HG02870 (cell line): ENCODE data around the gene LRRN4.
"Not testable (repeated sequence)": the region's sequence is repeated elsewhere in the genome, so short reads cannot be mapped to it uniquely, and the experiment has no call there.

Experiments
- ATAC-seq: cut with Tn5 transposase; IDR thresholded peaks from one replicate; pipeline ENCODE4 v1.9.1; 2021; ENCODE audit warnings: mild to moderate bottlenecking, moderate library complexity; ENCODE audit not compliant: unreplicated experiment

Gene LRRN4

DNA sequence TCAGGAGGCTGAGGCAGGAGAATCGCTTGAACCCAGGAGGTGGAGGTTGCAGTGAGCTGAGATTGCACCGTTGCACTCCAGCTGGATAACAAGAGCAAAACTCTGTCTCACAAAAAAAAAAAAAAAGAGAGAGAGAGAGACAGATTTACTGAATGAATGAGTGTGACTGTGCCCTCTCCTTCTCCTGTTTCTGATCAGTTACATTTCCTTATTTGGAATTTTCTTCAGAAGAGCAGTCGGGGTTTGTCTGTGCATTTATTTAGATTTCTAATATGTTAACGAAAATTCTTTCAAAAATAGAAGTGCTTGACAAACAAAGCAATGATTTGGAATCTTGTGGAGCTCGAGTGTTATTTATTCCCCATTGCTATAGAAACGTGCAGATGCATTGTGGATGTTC lies 6.4 kb upstream of the LRRN4 start:
- no peak for ATAC-seq

DNA sequence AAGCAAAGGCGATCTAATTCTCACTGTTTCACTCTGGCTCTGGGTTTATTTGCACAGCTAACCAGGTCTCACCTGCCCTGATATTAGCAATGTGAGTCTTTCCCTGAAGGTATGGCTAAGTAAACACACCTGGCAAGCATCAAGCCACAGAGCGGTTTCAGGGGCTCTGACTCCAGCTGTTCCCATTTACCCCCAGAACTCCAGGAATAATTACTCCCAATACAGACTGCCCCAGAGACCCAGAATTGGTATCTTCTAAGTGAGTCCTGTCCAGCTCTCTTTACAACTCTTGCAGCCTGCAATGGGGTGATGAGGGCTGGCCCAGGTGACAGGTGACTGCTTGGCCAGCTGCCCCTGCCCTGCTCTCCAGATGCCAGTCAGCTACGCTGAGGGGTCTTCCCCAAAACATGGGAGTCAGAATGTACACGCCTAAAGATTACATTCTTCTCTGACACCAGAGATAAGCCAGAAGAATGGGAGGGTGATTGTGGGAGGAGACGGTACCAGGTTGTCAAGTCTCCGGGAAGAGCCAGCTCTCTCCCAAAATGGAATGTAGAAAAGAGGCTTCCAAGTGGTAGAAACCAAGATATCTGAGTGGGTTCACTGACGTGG lies 4.9 kb upstream of the LRRN4 start:
- ATAC-seq: no peak

DNA sequence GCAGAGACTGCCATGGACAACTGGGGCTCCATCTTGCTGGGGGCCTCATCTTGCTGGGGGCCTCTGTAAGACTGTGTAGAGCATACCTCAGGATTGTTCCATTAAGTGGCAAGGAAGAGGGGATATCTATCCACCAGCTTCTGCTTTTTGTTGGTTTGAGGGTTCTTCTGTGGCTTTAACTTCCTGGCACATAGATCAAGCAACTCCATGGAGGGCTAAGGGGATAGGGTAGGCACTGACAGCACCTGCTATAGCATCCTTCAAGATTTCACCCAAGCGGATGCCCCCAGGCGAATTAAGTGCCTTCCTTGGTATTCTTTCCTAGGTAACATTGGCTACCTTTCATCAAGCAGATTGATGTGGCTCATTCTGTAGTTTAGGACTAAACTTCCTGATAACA lies 3.8 kb upstream of the LRRN4 start:
- ATAC-seq: no peak

DNA sequence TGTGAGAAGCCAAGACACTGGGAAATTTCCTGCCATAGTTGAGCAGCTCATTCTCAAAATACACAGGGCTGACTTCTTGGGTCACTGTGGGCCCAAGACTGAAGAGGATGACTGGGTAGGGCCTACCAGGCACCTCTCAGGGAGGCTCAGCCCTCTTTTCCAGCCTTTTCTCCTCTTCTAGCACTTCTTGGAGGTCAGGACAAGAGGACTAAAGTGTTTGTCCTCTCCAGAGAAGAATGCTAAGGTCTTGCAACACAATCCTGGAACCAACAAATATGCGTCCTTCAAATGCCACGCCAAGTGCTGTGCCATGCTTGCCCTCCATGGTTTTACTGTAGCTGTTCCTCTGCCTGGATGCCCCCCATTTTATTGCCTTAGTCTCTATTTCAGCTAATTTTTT lies 3.3 kb upstream of the LRRN4 start:
- ATAC-seq: no peak

DNA sequence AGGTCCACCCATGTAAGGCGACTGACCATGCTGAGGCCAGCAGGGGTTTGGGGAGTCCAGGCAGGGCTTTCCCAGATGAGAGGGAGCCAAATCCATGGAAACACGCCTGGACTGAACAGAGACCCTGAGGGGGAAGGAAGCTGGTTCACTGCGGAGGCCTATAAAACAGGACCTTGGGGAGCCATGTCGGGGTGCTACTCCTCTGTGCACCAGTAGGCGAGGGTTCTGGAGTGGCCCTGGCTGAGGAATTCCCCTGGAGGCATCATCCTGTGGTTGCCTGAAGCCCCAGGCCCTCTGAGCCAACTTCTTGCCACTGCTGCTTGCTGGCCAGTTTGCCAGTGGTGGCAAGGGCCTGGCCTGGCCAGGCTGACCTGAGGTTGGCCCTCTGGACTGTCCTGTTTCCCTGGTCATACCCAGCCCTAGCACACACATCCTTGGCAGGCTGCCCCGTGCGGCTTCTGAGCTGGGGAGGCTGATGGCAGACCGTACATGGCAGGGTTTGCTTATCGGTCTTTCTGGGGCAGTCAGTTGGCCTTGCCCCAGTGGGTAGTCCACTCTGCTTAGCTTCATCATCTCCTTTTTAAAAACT lies 2.2 kb upstream of the LRRN4 start:
- no peak for ATAC-seq

DNA sequence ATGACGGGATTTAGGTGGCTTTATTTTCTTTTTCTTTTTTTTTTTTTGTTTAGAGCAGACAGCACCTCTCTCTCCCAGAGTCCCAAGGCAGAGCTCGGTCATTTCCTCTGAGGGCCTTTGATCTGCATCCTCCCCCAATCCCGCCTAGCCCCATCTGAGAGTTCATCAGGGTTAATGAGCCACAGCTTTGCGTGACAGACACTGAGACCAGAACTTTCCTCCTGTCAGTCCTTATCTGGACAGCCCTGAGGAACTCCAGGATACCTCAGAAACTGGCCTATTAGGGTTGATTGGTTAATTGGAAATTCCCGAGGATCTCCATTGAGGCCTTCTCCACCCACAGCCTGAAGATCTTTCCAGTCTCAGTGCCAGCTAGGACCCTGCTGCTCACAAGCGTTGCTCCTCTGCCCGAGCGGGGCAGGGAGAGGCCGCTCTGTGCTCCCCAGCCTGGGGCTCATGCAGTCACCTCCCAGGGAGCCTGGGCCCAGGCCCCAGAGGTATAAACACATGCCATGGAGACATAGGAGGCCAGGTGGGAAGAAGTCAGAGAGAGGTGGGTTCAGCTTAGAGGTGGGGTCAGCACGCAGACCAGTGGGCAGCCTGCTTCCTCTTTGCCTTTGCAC lies 1.4 kb upstream of the LRRN4 start:
- ATAC-seq: no peak

DNA sequence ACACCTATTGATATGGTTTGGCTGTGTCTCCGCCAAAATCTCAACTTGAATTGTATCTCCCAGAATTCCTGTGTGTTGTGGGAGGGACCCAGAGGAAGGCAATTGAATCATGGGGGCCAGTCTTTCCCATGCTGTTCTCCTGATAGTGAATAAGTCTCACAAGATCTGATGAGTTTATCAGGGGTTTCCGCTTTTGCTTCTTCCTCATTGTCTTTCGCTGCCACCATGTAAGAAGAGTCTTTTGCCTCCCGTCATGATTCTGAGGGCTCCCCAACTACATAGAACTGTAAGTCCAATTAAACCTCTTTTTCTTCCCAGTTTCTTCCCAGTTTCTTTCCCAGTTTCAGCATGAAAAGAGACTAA lies 810 bp upstream of the LRRN4 start:
- ATAC-seq: not testable (repeated sequence)

DNA sequence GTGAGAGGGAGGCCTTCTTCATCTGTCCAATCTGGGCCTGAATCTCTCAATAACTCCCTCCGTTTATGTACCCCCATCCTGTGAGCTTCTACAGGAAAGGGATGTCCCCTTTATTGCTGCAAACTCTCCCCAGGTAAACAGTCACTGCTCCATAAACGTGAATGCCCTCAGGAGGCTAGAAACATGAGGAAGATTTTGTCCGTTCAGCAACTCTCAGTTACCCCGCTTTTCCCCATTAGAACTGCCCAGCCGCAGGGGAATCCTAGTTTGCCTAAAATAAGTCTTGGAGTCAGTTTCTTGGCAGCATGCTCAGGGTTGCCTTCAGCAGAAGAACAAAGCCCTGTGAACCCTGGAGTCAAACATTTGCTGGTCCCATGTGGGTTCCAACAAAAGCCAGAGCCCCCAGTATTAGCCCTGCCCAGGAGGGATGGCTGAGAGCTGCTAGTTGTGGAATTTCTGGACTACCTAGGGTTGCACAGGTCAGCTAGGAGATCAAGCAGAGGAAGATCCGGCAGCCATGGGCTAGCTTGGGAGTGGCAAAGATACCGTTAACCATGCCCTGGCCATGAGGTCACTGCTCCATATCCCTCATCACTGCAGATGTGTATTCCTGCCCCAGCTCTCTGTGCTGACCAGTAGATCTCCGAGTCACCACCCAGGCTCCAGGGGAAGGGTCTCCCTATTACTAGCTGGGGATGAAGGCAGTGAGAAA lies 640 bp downstream of the LRRN4 start:
- ATAC-seq: no peak

DNA sequence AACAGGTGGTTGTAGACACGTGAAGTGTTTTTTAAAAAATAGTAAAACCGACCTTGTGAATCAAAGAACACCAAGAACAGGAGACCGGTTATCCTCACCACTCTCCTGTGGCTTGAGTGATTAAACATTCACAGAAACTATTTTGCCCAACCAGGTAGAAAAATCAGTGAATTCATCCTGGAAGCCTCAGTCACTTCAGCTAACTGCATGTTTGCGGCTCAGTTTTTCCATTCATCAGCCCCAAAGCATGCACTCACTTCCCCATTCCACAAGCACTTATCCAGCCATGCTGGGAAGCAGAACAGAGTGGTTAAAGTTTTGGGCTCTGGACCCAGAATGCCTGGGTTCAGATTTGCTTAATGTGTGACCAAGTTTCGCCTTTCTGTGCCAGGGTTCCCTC lies 2.4 kb downstream of the LRRN4 start:
- ATAC-seq: no peak

DNA sequence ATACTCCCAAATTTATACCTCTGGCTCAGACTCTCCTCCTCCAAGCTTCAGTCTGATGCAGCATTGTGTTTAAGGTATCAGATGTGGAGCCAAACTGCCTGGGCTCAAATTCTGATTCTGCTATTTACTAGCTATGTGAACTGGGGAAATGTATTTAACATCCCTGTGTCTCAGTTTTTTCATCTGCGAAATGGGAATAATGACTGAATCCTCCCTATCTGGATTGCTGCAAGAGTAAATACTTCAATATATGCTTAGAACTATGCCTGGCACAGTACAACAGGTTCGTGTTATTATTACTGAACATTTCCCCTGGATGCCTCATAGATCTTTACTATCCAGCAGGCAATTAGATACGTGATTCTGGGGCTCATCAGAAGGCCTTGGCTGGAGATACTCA lies 5.5 kb downstream of the LRRN4 start:
- no peak for ATAC-seq

DNA sequence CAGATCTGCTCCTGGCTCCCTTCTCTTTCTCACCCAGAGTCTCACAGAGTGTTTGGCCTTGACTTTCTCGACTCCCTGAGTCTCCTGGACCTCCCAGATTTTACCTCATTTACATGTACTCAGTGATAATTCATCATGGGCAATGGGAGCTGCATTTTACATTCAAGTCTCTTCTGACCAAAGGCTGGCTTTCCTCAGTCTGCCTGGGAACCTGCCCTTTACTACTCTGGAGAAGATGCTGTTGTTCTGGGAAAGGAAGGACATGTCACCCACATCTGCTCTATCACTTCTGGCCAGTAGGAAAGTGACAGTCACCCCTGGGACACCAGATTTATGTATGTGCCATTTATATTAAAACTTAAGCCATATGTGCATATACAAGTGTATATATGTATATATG lies 7.4 kb downstream of the LRRN4 start:
- ATAC-seq: no peak

DNA sequence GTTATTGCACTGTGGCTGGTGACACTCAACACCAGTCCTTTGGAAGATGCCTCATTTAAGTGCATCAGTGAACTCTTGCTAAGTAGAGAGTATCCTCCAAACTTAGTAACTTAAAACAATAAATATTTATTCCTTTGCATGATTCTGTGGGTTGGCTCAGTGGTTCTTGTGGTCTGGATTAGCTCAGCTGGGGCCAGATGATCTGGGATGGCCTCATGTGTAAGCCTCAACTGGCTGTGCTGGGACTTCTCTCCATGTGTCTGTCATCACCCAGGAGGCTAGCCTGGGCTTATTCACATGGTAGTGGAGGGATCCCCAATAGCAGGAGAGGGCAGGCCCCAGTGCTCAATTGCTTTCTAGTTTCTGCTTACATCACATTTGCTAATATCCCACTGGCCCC lies 8.3 kb downstream of the LRRN4 start:
- ATAC-seq: no peak

DNA sequence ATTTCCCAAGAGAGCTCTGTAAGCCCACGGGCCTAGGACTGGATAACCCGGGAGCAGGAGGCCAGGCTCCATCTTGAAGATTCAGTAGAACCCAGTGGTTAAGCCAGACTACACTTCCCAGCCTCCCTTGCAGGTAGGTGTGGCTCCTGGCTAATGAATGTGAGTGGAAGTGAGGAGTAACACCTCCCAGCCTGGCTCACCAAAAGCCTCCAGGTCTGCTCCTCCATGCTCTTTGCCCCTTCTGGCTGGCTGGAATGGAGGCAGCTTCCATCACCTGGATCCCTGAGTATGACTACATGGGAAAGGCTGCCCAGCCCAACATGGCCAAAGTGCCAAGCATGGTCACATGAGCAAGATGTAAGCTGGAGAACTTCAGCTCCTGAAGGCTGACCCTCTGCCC lies 9.7 kb downstream of the LRRN4 start:
- no peak for ATAC-seq

DNA sequence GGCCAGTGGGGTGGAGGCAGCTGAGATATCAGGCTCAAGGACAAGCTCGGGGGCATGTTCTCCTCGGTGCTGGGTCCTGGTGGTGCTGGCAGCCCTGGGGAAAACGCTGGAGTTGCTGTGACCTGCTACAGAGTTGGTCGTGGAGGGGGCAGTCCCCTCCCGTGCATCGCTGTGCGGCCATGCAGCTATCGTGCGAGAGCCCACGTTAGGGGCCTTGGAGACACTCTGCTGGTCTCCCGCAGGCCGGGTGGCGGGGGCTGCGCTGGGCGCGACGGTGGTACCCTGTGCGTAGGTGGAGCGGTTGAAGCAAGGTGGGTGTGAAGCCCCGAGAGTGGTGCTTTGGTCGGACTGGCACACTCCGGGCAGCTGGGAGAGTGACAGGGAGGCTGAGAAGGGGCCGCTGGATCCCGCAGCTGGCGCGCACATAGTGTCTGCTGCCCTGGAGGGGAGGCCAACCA lies 12.0 kb downstream of the LRRN4 start:
- ATAC-seq: no peak

DNA sequence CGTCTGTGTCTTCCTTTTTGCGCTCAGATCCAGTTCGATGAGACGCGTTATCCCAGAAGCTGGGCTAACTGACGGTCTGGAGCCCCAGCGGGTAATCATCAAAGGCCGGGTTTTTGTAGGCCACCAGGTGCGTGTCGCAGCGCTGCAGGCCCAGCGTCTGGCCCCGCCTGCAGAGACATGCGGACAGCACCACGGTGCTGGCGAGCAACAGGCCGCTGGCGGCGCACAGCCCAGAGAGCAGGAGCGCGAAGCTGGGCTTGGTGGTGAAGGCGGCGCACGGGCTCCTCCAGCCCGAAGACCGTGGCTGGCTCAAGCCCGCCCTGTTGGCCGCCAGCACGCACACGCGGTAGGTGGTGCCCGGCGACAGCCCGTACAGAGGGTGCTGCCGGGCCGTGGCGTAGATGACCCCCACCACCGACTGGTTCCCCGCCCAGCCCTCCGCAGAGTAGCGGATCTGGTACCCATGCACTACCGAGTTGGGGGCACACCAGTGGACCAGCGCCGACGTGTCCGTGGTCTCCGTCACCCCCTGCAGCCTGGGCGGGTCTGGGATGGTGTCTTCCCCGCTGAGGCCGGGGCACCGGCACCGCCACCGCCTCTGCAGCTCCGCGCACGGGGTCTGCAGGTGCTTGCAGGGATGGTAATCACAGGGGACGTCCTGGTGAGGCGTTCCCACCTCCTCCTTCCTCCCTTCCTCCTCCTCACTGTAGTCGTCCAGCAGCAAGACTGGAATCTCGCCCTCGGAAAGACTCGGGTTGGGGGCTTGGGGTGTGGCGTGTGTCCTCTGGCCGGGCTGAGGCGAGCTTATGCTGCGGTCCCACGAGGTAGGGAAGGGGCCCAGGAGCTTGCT lies 12.7 kb downstream of the LRRN4 start:
- ATAC-seq: no peak

DNA sequence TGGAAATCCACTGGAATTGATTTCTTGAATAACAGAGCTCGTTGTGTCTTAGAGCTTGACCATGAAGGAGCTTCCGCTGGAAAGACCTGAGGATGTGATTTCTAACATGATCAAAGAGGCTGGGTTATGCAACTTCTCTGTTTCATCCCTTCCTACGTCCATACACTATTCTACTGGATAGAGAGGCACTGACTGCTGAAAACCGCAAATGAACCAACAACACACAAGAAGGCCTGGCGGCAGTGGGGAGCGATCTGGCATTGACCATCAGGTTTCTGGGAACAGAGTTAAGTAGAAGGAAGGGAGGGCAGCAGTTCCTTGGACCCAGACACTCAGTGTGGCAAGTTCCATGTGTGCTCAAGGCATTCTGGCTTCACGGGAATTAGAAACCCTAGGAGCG lies 13.3 kb downstream of the LRRN4 start:
- ATAC-seq: no peak

DNA sequence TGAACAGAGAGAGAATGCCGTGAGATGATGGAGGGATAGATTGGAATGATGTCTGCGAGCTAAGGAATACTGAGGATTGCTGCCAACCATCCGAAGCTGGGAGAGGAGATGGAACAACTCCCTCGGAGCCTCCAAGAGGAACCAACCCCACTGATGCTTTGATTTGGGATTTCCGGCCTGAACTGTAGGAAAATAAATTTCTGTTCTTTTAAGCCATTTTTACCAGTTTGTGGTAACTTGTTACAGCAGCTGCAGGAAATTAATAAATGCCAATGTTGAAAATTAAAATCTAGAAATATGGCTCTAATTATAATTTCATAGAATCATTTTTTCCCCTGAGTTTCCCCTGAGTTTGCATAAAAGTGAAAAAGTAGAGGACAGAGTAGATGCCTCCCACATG lies 14.1 kb downstream of the LRRN4 start:
- ATAC-seq: no peak

DNA sequence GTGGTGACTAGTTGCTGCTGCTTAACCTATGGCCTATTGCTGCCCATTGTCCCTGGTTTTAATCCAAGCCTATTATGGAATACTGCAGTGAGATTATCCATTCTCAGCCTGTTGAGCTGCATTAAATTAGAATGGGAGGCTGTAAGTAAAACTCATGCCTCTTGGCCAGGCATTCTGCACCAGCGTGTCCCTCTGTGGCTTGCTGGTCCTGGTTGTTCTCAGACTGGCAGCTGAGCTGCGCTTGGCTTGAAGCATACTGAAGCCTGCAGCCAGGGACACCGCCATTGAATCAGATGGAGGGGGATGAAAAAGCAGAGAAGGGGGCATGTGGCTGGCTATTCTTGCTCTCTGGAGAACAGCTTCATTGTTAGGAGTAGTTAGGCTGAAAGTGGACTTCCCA lies 15.6 kb downstream of the LRRN4 start:
- ATAC-seq: no peak

DNA sequence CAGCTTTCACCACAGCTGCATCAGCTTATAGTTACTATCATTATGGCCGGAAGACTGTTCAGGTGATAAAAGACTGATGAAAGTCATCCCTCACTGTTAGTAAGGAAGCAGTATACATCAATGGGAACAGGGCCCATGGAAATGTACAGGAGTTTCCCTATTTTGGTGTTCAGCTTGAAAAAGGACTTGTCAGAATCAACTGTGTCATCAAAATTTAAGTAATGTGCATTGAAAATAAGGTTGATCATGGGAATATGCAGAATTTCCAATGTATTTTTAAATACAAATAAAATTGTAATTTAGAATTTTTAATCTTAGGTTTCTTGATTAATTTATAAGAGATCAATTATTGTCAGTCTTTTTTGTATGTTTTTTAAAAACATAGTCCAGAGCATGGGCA lies 16.8 kb downstream of the LRRN4 start:
- no peak for ATAC-seq

DNA sequence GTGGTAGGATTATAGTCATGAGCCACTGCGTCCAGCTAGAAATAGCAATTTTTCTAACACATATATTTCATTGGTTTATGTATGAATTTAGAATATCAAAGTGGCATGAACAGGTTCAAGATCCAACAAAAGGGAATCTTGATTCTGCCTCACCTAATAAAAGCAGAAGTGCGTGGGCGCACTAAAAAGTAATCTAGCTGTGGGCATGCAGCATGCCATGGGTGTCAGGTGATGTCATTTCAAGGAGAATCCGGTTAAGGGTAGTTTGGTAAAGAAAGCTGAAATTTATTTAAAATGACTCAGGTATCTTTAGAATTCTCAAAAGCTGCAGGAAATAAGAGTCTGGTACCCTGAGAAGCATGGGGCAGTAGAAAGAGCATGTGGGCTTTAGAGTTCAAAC lies 17.6 kb downstream of the LRRN4 start:
- ATAC-seq: no peak
